Esophagus muscularis mucosa (tissue), 4 donors: ENCODE results near the gene MED29.

Experiments used
- CTCF ChIP-seq, 3 experiments: fragments of 200-600 bp in 2 of 3; fragments of 450-650 bp in 1 of 3; sonication (generic) in 2 of 3; IDR thresholded peaks; one replicate each; pipeline ENCODE4 v1.5.1; 2017 to 2019; ENCODE audit warnings: antibody characterized with exemption in 3 of 3, mild to moderate bottlenecking in 2 of 3, moderate library complexity in 1 of 3
- EP300 ChIP-seq: sonication (generic); formaldehyde crosslinking; IDR thresholded peaks from one replicate; pipeline ENCODE4 v1.6.1; 2017; ENCODE audit warnings: antibody characterized with exemption
- POLR2A ChIP-seq: fragments of 450-650 bp; IDR thresholded peaks from one replicate; pipeline ENCODE4 v1.6.1; 2017; ENCODE audit warnings: antibody characterized with exemption, moderate library complexity, mild to moderate bottlenecking, low read depth
- POLR2AphosphoS5 ChIP-seq, 2 donors: sonication (generic); formaldehyde crosslinking; IDR thresholded peaks; one replicate each; pipeline ENCODE4 v1.6.1; 2017; ENCODE audit warnings: antibody characterized with exemption in 2 of 2

- TF ChIP-seq POLR2AphosphoS5 (IDR thresholded peaks at IDR 0.05), result no peak
- no peak for TF ChIP-seq CTCF (IDR thresholded peaks at IDR 0.05)
- TF ChIP-seq POLR2A, result no peak
- no peak for TF ChIP-seq EP300
Measured at GRCh38 chr19:39370735-39371134, 20.4 kb upstream of the MED29 start.
